IgD-negative memory B cell (primary cell): Measurements from ENCODE around the gene TRAT1. TPM values are rescaled to one million over a fixed set of nuclear protein-coding genes. Genes with fewer than 3 reads are reported as not detected.
A peak's percentile ranks its signal among the peaks of the same experiment; 100 is the strongest.

Experiments
- H3K27ac Mint-ChIP-seq, 3 donors: one replicate each; pipeline ENCODE4 v1.8.0; 2020 to 2022; ENCODE audit warnings: mild to moderate bottlenecking in 3 of 3, mixed read lengths in 3 of 3, moderate library complexity in 1 of 3
- H3K27me3 Mint-ChIP-seq: one replicate; pipeline ENCODE4 v1.8.0; 2021; ENCODE audit warnings: mixed read lengths
- H3K36me3 Mint-ChIP-seq: one replicate; pipeline ENCODE4 v1.8.0; 2020; ENCODE audit warnings: mild to moderate bottlenecking, mixed read lengths
- H3K4me1 Mint-ChIP-seq, 3 donors: one replicate each; pipeline ENCODE4 v1.8.0; 2020 to 2022; ENCODE audit warnings: mixed read lengths in 3 of 3, mild to moderate bottlenecking in 1 of 3
- H3K4me3 Mint-ChIP-seq, 4 donors: one replicate each; pipeline ENCODE4 v1.8.0; 2020 to 2022; ENCODE audit warnings: mild to moderate bottlenecking in 4 of 4, mixed read lengths in 4 of 4, moderate library complexity in 3 of 4
- H3K9me3 Mint-ChIP-seq, 3 donors: one replicate each; pipeline ENCODE4 v1.8.0; 2020 to 2021; ENCODE audit warnings: mixed read lengths in 3 of 3, mild to moderate bottlenecking in 1 of 3
- polyA plus RNA-seq: library from polyadenylated mRNA; unstranded; fragments of 300-500 nt; fragmentation: Illumina TruSeq; gene quantifications from one replicate; pipeline ENCODE4 v1.2.3, GENCODE V29; 2021

TRAT1 gene
- polyA plus RNA-seq, 1 donor from 2014 or later: 4.3 TPM

GRCh38 chr3:108833611-108834010, 11.0 kb downstream of the TRAT1 start:
- Mint-ChIP-seq H3K27me3 (no peaks in the 10 kb centered on the region), H3K4me1 (no peaks in the 10 kb centered on the region), H3K9me3 (no peaks in the 10 kb centered on the region), H3K36me3 (no peaks in the 10 kb centered on the region), H3K27ac (no peak overlapping the region), H3K4me3 (peak overlapping the region in 1 of 4 donors; percentile 55)

- Mint-ChIP-seq H3K27ac (no peak overlapping the region), H3K27me3 (no peaks in the 10 kb centered on the region), H3K36me3 (no peaks in the 10 kb centered on the region), H3K9me3 (no peaks in the 10 kb centered on the region), H3K4me1 (no peaks in the 10 kb centered on the region), H3K4me3 (no peak overlapping the region)
Observed at GRCh38 chr3:108834551-108834950, 12.0 kb downstream of the TRAT1 start.

GRCh38 chr3:108835101-108835500, 12.5 kb downstream of the TRAT1 start:
- H3K4me3 Mint-ChIP-seq: no peak overlapping the region
- H3K9me3 Mint-ChIP-seq: no peaks in the 10 kb centered on the region
- H3K36me3 Mint-ChIP-seq: no peaks in the 10 kb centered on the region
- no peaks in the 10 kb centered on the region for H3K27me3 Mint-ChIP-seq
- H3K4me1 Mint-ChIP-seq: no peaks in the 10 kb centered on the region
- no peak overlapping the region for H3K27ac Mint-ChIP-seq

- H3K36me3 Mint-ChIP-seq: no peaks in the 10 kb centered on the region
- no peaks in the 10 kb centered on the region for H3K27me3 Mint-ChIP-seq
- no peaks in the 10 kb centered on the region for H3K4me1 Mint-ChIP-seq
- H3K4me3 Mint-ChIP-seq: no peak overlapping the region
- no peak overlapping the region for H3K27ac Mint-ChIP-seq
- no peaks in the 10 kb centered on the region for H3K9me3 Mint-ChIP-seq
Observed at GRCh38 chr3:108838436-108838835, 15.8 kb downstream of the TRAT1 start.

- Mint-ChIP-seq H3K36me3 (no peaks in the 10 kb centered on the region), H3K27ac (no peak overlapping the region), H3K4me3 (no peak overlapping the region), H3K9me3 (no peaks in the 10 kb centered on the region), H3K4me1 (no peaks in the 10 kb centered on the region), H3K27me3 (no peaks in the 10 kb centered on the region)
Observed at GRCh38 chr3:108845709-108846293, 23.2 kb downstream of the TRAT1 start.

GRCh38 chr3:108847187-108847586, 24.6 kb downstream of the TRAT1 start:
- Mint-ChIP-seq H3K4me3 (no peak overlapping the region), H3K4me1 (no peaks in the 10 kb centered on the region), H3K27ac (no peak overlapping the region), H3K36me3 (no peaks in the 10 kb centered on the region), H3K9me3 (no peaks in the 10 kb centered on the region), H3K27me3 (no peaks in the 10 kb centered on the region)

- Mint-ChIP-seq H3K27me3 (no peaks in the 10 kb centered on the region), H3K4me3 (no peak overlapping the region), H3K27ac (no peak overlapping the region), H3K4me1 (no peaks in the 10 kb centered on the region), H3K9me3 (no peaks in the 10 kb centered on the region), H3K36me3 (no peaks in the 10 kb centered on the region)
Observed at GRCh38 chr3:108849075-108849474, 26.5 kb downstream of the TRAT1 start.

GRCh38 chr3:108861401-108861800, 38.8 kb downstream of the TRAT1 start:
- H3K4me1 Mint-ChIP-seq: peaks cover 0 to 2% (median 0%) of the 10 kb centered on the region in 3 donors
- peaks cover 0 to 4% (median 0%) of the 10 kb centered on the region in 3 donors for H3K9me3 Mint-ChIP-seq
- no peak overlapping the region for H3K27ac Mint-ChIP-seq
- peaks cover 2% of the 10 kb centered on the region for H3K27me3 Mint-ChIP-seq
- H3K4me3 Mint-ChIP-seq: no peak overlapping the region
- peaks cover 3% of the 10 kb centered on the region for H3K36me3 Mint-ChIP-seq

GRCh38 chr3:108862865-108863798, 40.5 kb downstream of the TRAT1 start:
- H3K9me3 Mint-ChIP-seq: peaks cover 0 to 4% (median 0%) of the 10 kb centered on the region in 3 donors
- peaks cover 2% of the 10 kb centered on the region for H3K27me3 Mint-ChIP-seq
- peaks cover 0 to 4% (median 0%) of the 10 kb centered on the region in 3 donors for H3K4me1 Mint-ChIP-seq
- peaks cover 3% of the 10 kb centered on the region for H3K36me3 Mint-ChIP-seq
- H3K27ac Mint-ChIP-seq: no peak overlapping the region
- no peak overlapping the region for H3K4me3 Mint-ChIP-seq

GRCh38 chr3:108863799-108864135, 41.2 kb downstream of the TRAT1 start:
- no peak overlapping the region for H3K4me3 Mint-ChIP-seq
- H3K27ac Mint-ChIP-seq: no peak overlapping the region
- peaks cover 3% of the 10 kb centered on the region for H3K36me3 Mint-ChIP-seq
- peaks cover 2% of the 10 kb centered on the region for H3K27me3 Mint-ChIP-seq
- peaks cover 0 to 4% (median 0%) of the 10 kb centered on the region in 3 donors for H3K9me3 Mint-ChIP-seq
- peaks cover 0 to 4% (median 0%) of the 10 kb centered on the region in 3 donors for H3K4me1 Mint-ChIP-seq

- H3K27me3 Mint-ChIP-seq: peaks cover 2% of the 10 kb centered on the region
- H3K4me3 Mint-ChIP-seq: no peak overlapping the region
- H3K9me3 Mint-ChIP-seq: no peaks in the 10 kb centered on the region
- H3K36me3 Mint-ChIP-seq: peaks cover 3% of the 10 kb centered on the region
- no peak overlapping the region for H3K27ac Mint-ChIP-seq
- no peaks in the 10 kb centered on the region for H3K4me1 Mint-ChIP-seq
Observed at GRCh38 chr3:108877901-108878300, 55.3 kb downstream of the TRAT1 start.

- no peaks in the 10 kb centered on the region for H3K9me3 Mint-ChIP-seq
- H3K36me3 Mint-ChIP-seq: peaks cover 3% of the 10 kb centered on the region
- peaks cover 0 to 2% (median 0%) of the 10 kb centered on the region in 3 donors for H3K4me1 Mint-ChIP-seq
- H3K4me3 Mint-ChIP-seq: no peak overlapping the region
- no peak overlapping the region for H3K27ac Mint-ChIP-seq
- H3K27me3 Mint-ChIP-seq: peaks cover 2% of the 10 kb centered on the region
Observed at GRCh38 chr3:108879915-108880314, 57.3 kb downstream of the TRAT1 start.

GRCh38 chr3:108882762-108883161, 60.2 kb downstream of the TRAT1 start:
- no peaks in the 10 kb centered on the region for H3K9me3 Mint-ChIP-seq
- no peak overlapping the region for H3K27ac Mint-ChIP-seq
- peaks cover 0 to 2% (median 0%) of the 10 kb centered on the region in 3 donors for H3K4me1 Mint-ChIP-seq
- peaks cover 2% of the 10 kb centered on the region for H3K27me3 Mint-ChIP-seq
- H3K36me3 Mint-ChIP-seq: peaks cover 3% of the 10 kb centered on the region
- H3K4me3 Mint-ChIP-seq: no peak overlapping the region

- H3K9me3 Mint-ChIP-seq: no peaks in the 10 kb centered on the region
- no peak overlapping the region for H3K27ac Mint-ChIP-seq
- peaks cover 2% of the 10 kb centered on the region for H3K27me3 Mint-ChIP-seq
- peaks cover 3% of the 10 kb centered on the region for H3K36me3 Mint-ChIP-seq
- H3K4me1 Mint-ChIP-seq: peaks cover 0 to 2% (median 0%) of the 10 kb centered on the region in 3 donors
- no peak overlapping the region for H3K4me3 Mint-ChIP-seq
Observed at GRCh38 chr3:108883373-108883772, 60.8 kb downstream of the TRAT1 start.

GRCh38 chr3:108887121-108887520, 64.5 kb downstream of the TRAT1 start:
- H3K36me3 Mint-ChIP-seq: no peaks in the 10 kb centered on the region
- no peak overlapping the region for H3K4me3 Mint-ChIP-seq
- no peaks in the 10 kb centered on the region for H3K9me3 Mint-ChIP-seq

GRCh38 chr3:108887777-108888176, 65.2 kb downstream of the TRAT1 start:
- Mint-ChIP-seq H3K4me3 (no peak overlapping the region), H3K27ac (no peak overlapping the region), H3K27me3 (no peaks in the 10 kb centered on the region), H3K9me3 (no peaks in the 10 kb centered on the region), H3K4me1 (peaks cover 0 to 2% (median 0%) of the 10 kb centered on the region in 3 donors), H3K36me3 (no peaks in the 10 kb centered on the region)

More at GRCh38 chr3:108887121-108887520, 64.5 kb downstream of the TRAT1 start:
- H3K27ac Mint-ChIP-seq: no peak overlapping the region
- H3K4me1 Mint-ChIP-seq: peaks cover 0 to 2% (median 0%) of the 10 kb centered on the region in 3 donors
- no peaks in the 10 kb centered on the region for H3K27me3 Mint-ChIP-seq
